Esophagus mucosa (tissue), 1 donor: ENCODE results near the gene TIMP2. TPM values are rescaled to one million over a fixed set of nuclear protein-coding genes. Genes with fewer than 3 reads are reported as not detected.
"Not testable (repeated sequence)": the region's sequence is repeated elsewhere in the genome, so short reads cannot be mapped to it uniquely, and the experiment has no call there.

Source experiments
- ATAC-seq: fragments of 200-7000 bp; cut with Tn5 transposase; one replicate; pipeline ENCODE4 v1.9.1; 2020
- total RNA-seq: library from RNA; stranded (reverse); gene quantifications from one replicate; pipeline ENCODE4 v1.2.4, GENCODE V29; 2023
- donor health status: DM: yes; HTN: yes; CAD: no.

The TIMP2 gene
- total RNA-seq, 1 donor from 2014 or later, result 16.1 TPM

- no peak for ATAC-seq
Measured at GRCh38 chr17:78929908-78930775, 5.0 kb upstream of the TIMP2 start.

DNA sequence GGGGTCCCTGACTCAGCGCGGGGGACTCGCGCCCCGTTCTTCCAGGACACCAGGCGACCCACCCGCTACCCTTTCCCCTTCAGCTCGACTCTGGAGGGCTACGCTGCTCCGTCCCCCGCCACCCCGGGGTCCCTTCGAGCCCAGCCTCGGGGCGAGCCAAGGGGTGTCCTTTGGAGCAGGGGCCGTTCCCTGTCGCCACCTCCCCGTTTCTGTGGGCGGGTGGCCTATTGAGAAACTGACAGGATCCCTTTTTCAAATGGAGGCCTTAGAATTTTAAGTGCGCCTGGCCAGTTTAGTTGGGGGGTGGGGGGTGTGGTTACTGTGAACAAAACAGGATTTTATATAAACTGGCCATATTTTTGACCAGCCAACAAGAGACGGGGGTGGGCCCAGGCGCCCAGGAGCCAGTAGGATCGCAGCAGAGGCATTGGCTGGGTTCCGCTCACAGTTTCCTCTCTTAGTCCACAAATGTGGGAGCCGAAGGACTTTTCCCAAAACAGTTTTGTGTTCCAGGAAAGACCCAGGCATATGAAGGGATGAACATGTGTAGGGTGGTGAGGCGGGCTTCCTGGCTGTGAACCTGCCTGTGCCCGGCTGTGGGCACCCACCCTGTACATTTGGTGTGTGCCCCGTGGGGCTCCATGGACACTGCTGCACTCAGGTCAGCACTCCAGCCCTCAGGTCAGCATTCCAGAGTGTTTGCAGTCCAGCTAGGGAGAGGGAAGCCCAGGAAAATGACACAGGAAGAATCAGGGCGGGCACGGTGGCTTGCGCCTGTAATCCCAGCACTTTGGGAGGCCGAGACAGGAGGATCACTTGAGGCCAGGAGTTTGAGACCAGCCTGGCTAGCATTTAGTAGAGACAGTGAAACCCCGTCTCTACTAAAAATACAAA lies 722 bp upstream of the TIMP2 start:
- no peak for ATAC-seq

DNA sequence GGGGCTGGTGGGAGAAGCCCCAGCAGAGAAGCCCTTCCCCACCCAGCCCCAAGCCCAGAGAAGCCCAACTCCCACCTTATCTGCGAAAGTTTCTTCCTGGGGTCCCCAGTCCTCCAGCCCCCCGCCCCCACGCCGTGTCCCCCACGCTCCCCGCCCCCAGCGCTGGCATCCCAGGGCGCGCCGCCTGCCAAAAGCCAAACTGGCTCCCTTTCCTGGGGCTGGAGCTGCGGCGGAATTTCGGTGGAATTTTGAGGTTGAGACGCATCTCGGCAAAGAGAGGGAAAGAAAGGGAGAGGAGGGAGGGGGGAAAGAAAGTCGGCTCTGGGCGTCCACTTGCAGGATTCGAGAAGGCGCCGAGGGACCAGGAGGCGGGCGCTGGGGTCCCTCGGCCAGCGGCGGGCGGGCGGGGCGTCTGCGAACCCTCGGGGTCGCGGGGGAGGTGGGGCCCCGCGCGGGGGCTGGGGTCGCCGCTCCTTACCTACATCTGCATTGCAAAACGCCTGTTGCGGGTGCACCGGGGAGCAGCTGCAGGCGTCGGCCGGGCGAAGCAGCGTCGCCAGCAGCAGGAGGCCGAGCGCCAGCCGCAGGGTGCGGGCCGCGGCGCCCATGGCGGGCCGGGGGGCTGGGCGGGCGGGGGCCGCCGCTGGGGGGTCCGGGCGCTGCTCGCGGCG lies 571 bp downstream of the TIMP2 start:
- no peak for ATAC-seq

- peak; percentile 77 for ATAC-seq
Measured at GRCh38 chr17:78923660-78924453, 1.3 kb downstream of the TIMP2 start.

GRCh38 chr17:78922816-78923498 lies 2.2 kb downstream of the TIMP2 start:
- ATAC-seq, result no peak

DNA sequence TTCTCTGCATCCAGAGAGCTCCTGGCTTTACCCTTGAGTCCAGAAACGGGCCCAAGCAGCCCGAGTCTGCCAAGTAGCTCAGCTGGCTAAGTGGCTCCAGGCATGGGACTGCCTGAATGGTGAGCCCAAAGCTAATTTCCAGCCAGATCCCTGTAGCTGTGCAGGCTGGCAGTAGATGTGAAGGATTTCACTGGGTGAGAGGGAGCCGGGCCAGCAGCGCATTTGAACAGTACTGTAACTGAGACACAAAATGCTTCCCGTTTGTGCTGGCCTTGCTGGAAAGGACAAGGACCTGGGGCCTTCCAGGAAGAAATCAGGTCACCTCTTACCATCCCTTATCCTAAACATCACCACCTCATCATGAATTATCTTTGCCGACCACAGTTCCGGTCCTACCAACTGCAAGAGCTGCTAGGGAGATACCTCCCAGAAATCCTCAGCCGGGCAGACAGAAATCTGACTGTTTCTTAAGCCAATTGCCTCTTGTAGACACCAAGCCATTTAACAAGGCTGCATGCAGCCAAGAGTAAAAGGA lies 3.7 kb downstream of the TIMP2 start:
- ATAC-seq, result no peak

DNA sequence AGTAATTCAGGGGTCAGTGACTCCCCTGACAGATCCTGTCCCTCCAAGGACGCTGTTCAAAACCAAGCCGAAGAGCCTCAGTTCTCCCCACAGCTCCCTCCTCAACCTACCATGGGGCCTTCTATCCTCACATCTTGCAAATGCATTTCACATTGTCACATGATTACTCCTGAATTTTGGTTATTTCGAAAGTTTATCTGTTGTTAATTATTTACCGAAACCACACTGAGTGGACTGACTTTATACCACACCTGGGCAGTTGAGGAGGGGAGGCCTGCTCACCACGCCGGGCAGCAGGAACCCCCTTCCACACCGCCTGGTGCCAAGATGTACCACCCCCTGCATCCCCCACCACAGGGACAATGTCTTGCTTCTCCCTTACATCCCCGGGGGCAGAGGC lies 4.7 kb downstream of the TIMP2 start:
- no peak for ATAC-seq

DNA sequence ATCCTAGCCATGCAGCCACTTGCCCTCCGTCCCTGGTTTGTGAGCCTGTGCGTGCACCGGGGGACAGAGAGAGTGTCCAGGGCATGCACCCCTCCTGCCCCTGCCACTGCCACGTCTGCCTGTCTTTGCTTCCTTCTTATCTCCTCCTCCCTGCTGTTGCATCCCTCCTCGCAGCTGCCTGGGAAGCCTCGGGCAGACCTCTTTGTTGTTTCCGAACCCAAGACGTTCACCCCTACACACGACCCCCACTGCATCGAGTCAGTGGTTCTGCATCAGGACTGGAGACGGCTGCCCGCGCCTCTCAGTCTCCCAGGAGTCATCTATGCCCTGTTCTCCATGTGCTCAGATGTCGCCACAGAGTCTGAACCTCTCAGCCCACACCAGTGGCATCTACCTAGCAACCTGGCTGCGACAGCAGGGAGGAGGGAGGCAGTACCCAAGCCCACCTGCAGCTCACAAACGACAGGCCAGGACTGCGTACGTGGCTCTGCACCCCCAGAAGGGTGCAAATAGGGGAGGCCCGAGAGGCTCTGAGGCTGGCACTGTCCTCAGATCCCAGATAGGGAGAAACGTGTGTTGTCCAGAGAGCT lies 5.2 kb downstream of the TIMP2 start:
- ATAC-seq, result no peak

GRCh38 chr17:78918979-78919378 lies 6.2 kb downstream of the TIMP2 start:
- no peak for ATAC-seq

- ATAC-seq, result no peak
Measured at GRCh38 chr17:78917451-78918275, 7.5 kb downstream of the TIMP2 start.

DNA sequence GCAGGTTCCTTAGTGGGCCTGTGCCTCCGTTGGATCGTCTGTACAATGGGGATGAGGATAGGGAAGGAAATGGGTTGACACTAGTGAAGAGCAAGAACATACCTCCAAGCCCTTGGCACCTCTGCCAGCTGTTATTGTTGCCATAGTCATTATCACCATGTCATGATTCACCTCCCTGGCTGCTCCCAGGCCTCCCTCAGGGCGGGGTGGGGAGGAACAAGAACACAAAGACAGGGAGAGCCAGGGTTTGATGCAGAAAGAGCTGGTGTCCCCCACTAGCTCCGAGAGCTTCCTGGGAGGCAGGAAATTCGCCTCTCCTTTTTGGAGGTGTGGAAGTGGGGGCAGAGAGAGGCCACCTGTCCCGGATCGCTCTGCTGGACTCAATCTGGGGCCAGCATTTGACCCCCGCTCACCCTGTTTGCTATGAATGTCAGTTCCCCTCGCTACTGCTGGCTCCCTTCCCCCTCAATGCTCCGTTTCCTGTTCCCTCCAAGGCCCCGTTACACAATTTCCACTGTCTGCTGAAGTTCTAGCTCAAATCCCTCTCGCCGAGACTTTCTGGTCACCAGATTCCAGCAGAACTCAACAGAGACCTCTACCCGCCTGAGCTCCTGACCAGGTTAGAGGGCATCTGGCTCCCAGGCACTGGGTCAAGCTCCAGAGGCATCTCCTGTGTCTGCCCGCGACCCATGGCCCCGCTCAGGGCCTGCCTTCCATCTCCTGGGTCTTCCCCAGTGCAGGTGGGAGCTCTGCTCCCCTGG lies 9.1 kb downstream of the TIMP2 start:
- ATAC-seq, result peak; percentile 64

DNA sequence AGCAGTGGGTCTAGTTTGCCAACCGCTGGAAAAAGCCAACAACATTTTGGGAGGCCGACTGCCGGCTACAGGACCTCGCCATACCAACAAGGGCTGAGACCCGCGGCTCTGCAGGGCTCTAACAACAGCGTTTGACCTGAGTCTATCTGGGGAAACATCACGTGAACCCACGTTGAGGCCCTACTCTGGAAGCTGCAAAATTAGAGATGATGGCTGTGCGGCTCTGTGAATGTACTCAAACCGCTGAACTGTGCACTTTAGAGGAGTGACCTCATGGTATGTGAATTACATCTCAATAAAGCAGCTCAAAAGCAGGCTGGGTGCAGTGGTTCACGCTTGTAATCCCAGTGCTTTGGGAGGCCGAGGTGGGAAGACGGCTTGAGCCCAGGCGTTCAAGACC lies 12.1 kb downstream of the TIMP2 start:
- no peak for ATAC-seq

GRCh38 chr17:78912082-78912481 lies 13.1 kb downstream of the TIMP2 start:
- ATAC-seq, result no peak

DNA sequence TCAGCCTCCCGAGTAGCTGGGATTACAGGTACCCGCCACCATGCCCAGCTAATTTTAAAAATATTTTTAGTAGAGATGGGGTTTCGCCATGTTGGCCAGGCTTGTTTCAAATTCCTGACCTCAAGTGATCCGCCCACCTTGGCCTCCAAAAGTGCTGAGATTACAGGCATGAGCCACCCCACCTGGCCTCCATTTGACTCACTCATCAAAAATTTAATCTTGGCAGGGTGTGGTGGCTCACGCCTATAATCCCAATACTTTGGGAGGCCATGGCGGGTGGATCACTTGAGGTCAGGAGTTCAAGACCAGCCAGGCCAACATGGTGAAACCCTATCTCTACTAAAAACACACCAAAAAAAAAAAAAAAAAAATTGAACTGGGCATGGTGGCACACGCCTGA lies 13.6 kb downstream of the TIMP2 start:
- ATAC-seq, result not testable (repeated sequence)

DNA sequence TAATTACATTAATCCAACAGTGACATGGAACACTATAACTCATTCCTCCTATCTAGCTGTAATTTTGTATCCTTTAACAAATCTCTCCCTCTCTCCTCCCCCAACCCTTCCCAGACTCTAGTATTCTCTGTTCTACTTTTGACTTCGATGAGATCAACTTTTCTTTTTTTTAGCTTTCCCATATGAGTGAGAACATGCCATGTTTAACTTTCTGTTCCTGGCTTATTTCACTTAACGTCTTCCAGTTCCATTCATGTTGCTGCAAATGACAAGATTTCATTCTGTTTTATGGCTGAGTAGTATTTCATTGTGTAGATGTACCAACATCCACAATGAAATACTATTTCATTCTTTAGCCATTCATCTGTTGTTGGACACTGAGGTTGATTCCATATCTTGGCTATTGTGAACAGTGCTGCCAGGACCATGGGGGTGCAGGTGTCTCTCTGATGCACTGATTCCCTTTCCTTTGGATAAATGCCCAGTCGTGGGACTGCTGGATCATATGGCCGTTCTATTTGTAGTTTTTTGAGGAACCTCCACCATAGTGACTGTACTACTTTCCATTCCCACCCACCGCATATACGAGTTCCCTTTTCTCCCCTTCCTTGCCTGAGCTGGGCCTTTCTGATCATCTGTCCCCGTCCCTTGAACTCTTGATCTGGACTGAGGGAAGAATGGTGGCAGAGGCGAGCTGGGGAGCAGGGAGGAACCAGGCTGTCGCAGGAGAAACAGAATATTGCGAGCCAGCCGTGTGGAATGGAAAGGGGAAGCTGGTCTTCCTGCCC lies 14.5 kb downstream of the TIMP2 start:
- peak; percentile 12 for ATAC-seq

- no peak for ATAC-seq
Measured at GRCh38 chr17:78908426-78908825, 16.8 kb downstream of the TIMP2 start.

DNA sequence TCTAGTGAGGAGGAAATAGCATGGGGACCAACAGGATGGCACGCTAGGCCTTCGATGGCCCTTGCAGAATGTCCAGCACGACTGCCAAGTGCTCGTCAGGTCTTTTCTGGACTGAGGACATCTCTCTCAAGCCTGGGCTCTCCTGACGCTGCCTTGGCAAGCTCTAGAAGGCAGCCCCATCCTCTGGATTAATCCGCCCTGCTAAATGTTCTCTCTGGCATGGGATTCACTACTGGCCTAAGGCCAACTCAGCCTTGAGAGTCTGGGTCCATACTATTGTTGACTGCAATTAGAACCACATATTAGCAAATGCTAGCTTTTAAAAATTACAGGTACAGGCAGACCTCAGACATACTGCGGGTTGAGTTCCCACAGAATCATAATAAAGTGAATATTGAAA lies 19.6 kb downstream of the TIMP2 start:
- ATAC-seq, result no peak

DNA sequence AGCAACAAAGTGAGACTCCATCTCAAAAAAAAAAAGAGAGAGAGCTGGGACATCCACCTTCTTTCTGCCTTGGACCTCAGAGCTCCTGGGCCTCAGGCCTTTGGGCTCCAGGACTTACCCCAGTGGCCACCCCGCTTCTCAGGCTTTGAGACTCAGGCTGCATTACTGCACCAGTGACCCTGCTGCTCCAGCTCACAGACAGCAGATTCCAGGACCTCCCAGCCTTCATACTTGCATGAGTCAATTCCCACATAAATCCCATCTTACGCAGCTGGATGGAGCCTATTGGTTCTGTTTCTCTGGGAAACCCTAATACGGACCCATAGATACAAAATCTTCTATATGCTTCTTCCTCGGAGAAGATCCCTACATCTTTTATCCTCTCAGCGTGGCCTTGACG lies 20.1 kb downstream of the TIMP2 start:
- ATAC-seq, result no peak
